HEK293 (cell line): ENCODE measurements around the gene FNDC1.

Experiments used
- GLI2 ChIP-seq: fragments of 450-650 bp; formaldehyde crosslinking; IDR thresholded peaks from 2 replicates; pipeline ENCODE4; 2017; ENCODE audit warnings: missing biosample characterization, missing genetic modification characterization, low read depth, borderline replicate concordance
- GLI4 ChIP-seq: fragments of 450-650 bp; formaldehyde crosslinking; IDR thresholded peaks from 2 replicates; pipeline ENCODE4 v1.5.1; 2016; ENCODE audit warnings: missing biosample characterization, missing genetic modification characterization
- HOXA7 ChIP-seq: sonication (generic); formaldehyde crosslinking; IDR thresholded peaks from 2 replicates; pipeline ENCODE4 v1.8.1; 2022; ENCODE audit warnings: missing genetic modification reagents, borderline replicate concordance
- HOXD13 ChIP-seq: sonication (generic); formaldehyde crosslinking; IDR thresholded peaks from 2 replicates; pipeline ENCODE4 v1.8.0; 2022; ENCODE audit warnings: missing genetic modification reagents, borderline replicate concordance
- MYNN ChIP-seq: fragments of 450-650 bp; formaldehyde crosslinking; IDR thresholded peaks from 2 replicates; pipeline ENCODE4 v1.5.1; 2016; ENCODE audit warnings: missing biosample characterization, missing genetic modification characterization, borderline replicate concordance
- OSR2 ChIP-seq: fragments of 450-650 bp; formaldehyde crosslinking; IDR thresholded peaks from 2 replicates; pipeline ENCODE4 v1.5.1; 2016; ENCODE audit warnings: missing biosample characterization, missing genetic modification characterization
- OVOL3 ChIP-seq: fragments of 450-650 bp; formaldehyde crosslinking; IDR thresholded peaks from 2 replicates; pipeline ENCODE4 v1.5.1; 2016; ENCODE audit warnings: missing biosample characterization, missing genetic modification characterization
- PRDM6 ChIP-seq: fragments of 450-650 bp; formaldehyde crosslinking; IDR thresholded peaks from 2 replicates; pipeline ENCODE4 v1.5.1; 2017; ENCODE audit warnings: missing biosample characterization, missing genetic modification characterization
- RBAK ChIP-seq: fragments of 450-650 bp; formaldehyde crosslinking; IDR thresholded peaks from 2 replicates; pipeline ENCODE4 v1.5.1; 2016; ENCODE audit warnings: missing biosample characterization, missing genetic modification characterization
- SCRT1 ChIP-seq: fragments of 450-650 bp; formaldehyde crosslinking; IDR thresholded peaks from 2 replicates; pipeline ENCODE4 v1.5.1; 2016; ENCODE audit warnings: missing biosample characterization, missing genetic modification characterization, borderline replicate concordance
- YY2 ChIP-seq: fragments of 450-650 bp; formaldehyde crosslinking; IDR thresholded peaks from 2 replicates; pipeline ENCODE4 v1.5.1; 2016; ENCODE audit warnings: missing biosample characterization, missing genetic modification characterization
- ZBTB20 ChIP-seq: fragments of 450-650 bp; formaldehyde crosslinking; IDR thresholded peaks from 2 replicates; pipeline ENCODE4 v1.5.1; 2016; ENCODE audit warnings: missing biosample characterization, missing genetic modification characterization
- ZBTB8A ChIP-seq: fragments of 450-650 bp; formaldehyde crosslinking; IDR thresholded peaks from 2 replicates; pipeline ENCODE4 v1.5.1; 2016; ENCODE audit warnings: missing biosample characterization, missing genetic modification characterization
- ZFHX2 ChIP-seq: fragments of 450-650 bp; formaldehyde crosslinking; conservative IDR thresholded peaks from 2 replicates; pipeline ENCODE4 v1.5.1; 2016; ENCODE audit warnings: missing biosample characterization, missing genetic modification characterization
- ZFP69B ChIP-seq: fragments of 450-650 bp; formaldehyde crosslinking; IDR thresholded peaks from 2 replicates; pipeline ENCODE4 v1.5.1; 2016; ENCODE audit warnings: missing biosample characterization, missing genetic modification characterization
- ZNF114 ChIP-seq: fragments of 450-650 bp; formaldehyde crosslinking; IDR thresholded peaks from 2 replicates; pipeline ENCODE4 v1.5.0; 2017; ENCODE audit warnings: missing biosample characterization, missing genetic modification characterization
- ZNF133 ChIP-seq: fragments of 450-650 bp; formaldehyde crosslinking; IDR thresholded peaks from 2 replicates; pipeline ENCODE4 v1.5.1; 2016; ENCODE audit warnings: missing biosample characterization, missing genetic modification characterization
- ZNF138 ChIP-seq: fragments of 450-650 bp; formaldehyde crosslinking; IDR thresholded peaks from 2 replicates; pipeline ENCODE4 v1.5.1; 2016; ENCODE audit warnings: missing biosample characterization, missing genetic modification characterization, borderline replicate concordance
- ZNF169 ChIP-seq: fragments of 450-650 bp; formaldehyde crosslinking; IDR thresholded peaks from 2 replicates; pipeline ENCODE4 v1.5.1; 2016; ENCODE audit warnings: missing biosample characterization, missing genetic modification characterization
- ZNF214 ChIP-seq: fragments of 450-650 bp; formaldehyde crosslinking; IDR thresholded peaks from 2 replicates; pipeline ENCODE4 v1.5.1; 2017; ENCODE audit warnings: missing biosample characterization, mild to moderate bottlenecking, missing genetic modification characterization, borderline replicate concordance
- ZNF292 ChIP-seq: fragments of 450-650 bp; formaldehyde crosslinking; IDR thresholded peaks from 2 replicates; pipeline ENCODE4 v1.5.1; 2016; ENCODE audit warnings: low read depth, missing biosample characterization, missing genetic modification characterization, borderline replicate concordance
- ZNF514 ChIP-seq: fragments of 450-650 bp; formaldehyde crosslinking; IDR thresholded peaks from 2 replicates; pipeline ENCODE4 v1.5.1; 2016; ENCODE audit warnings: missing biosample characterization, missing genetic modification characterization
- ZNF518A ChIP-seq: fragments of 450-650 bp; formaldehyde crosslinking; conservative IDR thresholded peaks from 2 replicates; pipeline ENCODE4 v1.5.1; 2016; ENCODE audit warnings: low read depth, missing biosample characterization, missing genetic modification characterization
- ZNF521 ChIP-seq: fragments of 450-650 bp; formaldehyde crosslinking; IDR thresholded peaks from 2 replicates; pipeline ENCODE4 v1.5.1; 2017; ENCODE audit warnings: missing biosample characterization, mild to moderate bottlenecking, missing genetic modification characterization
- ZNF529 ChIP-seq: fragments of 450-650 bp; formaldehyde crosslinking; IDR thresholded peaks from 2 replicates; pipeline ENCODE4 v1.5.1; 2017; ENCODE audit warnings: missing genetic modification characterization, missing biosample characterization; ENCODE audit not compliant: insufficient replicate concordance
- ZNF530 ChIP-seq: fragments of 450-650 bp; formaldehyde crosslinking; IDR thresholded peaks from 2 replicates; pipeline ENCODE4 v1.5.1; 2016; ENCODE audit warnings: low read depth, missing biosample characterization, missing genetic modification characterization
- ZNF544 ChIP-seq: fragments of 450-650 bp; formaldehyde crosslinking; IDR thresholded peaks from 2 replicates; pipeline ENCODE4 v1.5.0; 2017; ENCODE audit warnings: missing biosample characterization, missing genetic modification characterization
- ZNF670 ChIP-seq: fragments of 450-650 bp; formaldehyde crosslinking; IDR thresholded peaks from 2 replicates; pipeline ENCODE4 v1.5.1; 2016; ENCODE audit warnings: missing biosample characterization, missing genetic modification characterization, low read depth
- ZNF677 ChIP-seq: fragments of 450-650 bp; IDR thresholded peaks from 2 replicates; pipeline ENCODE4 v1.5.0; 2018; ENCODE audit warnings: missing biosample characterization, mild to moderate bottlenecking, missing genetic modification characterization, moderate library complexity
- ZNF707 ChIP-seq: fragments of 450-650 bp; formaldehyde crosslinking; IDR thresholded peaks from 2 replicates; pipeline ENCODE4 v1.5.1; 2016; ENCODE audit warnings: missing biosample characterization, missing genetic modification characterization
- ZNF768 ChIP-seq: fragments of 450-650 bp; formaldehyde crosslinking; IDR thresholded peaks from 2 replicates; pipeline ENCODE4 v1.5.1; 2018; ENCODE audit warnings: missing biosample characterization, mild to moderate bottlenecking, missing genetic modification characterization
- ZNF776 ChIP-seq: fragments of 450-650 bp; formaldehyde crosslinking; IDR thresholded peaks from 2 replicates; pipeline ENCODE4 v1.5.0; 2017; ENCODE audit warnings: missing biosample characterization, missing genetic modification characterization, borderline replicate concordance
- ZNF785 ChIP-seq: fragments of 450-650 bp; formaldehyde crosslinking; IDR thresholded peaks from 2 replicates; pipeline ENCODE4 v1.5.1; 2016; ENCODE audit warnings: missing biosample characterization, missing genetic modification characterization
- ZNF837 ChIP-seq: fragments of 450-650 bp; formaldehyde crosslinking; IDR thresholded peaks from 2 replicates; pipeline ENCODE4 v1.5.1; 2016; ENCODE audit warnings: missing biosample characterization, missing genetic modification characterization
- ZNF843 ChIP-seq: fragments of 450-650 bp; formaldehyde crosslinking; IDR thresholded peaks from 2 replicates; pipeline ENCODE4 v1.5.1; 2016; ENCODE audit warnings: missing biosample characterization, missing genetic modification characterization
- TF ChIP-seq, protein P1 (sequence below): IDR thresholded peaks from 2 replicates; pipeline ENCODE4 v1.6.1; 2011; ENCODE audit warnings: mild to moderate bottlenecking, low read depth, low read length, borderline replicate concordance

The FNDC1 gene

GRCh38 chr6:159252955-159253508, 83.8 kb downstream of the FNDC1 start (continued):
- no peak for TF ChIP-seq ZNF214
- TF ChIP-seq, protein P1, sequence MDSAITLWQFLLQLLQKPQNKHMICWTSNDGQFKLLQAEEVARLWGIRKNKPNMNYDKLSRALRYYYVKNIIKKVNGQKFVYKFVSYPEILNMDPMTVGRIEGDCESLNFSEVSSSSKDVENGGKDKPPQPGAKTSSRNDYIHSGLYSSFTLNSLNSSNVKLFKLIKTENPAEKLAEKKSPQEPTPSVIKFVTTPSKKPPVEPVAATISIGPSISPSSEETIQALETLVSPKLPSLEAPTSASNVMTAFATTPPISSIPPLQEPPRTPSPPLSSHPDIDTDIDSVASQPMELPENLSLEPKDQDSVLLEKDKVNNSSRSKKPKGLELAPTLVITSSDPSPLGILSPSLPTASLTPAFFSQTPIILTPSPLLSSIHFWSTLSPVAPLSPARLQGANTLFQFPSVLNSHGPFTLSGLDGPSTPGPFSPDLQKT: no peak
- TF ChIP-seq OSR2 (tag by site-specific recombination): peak; percentile 84
- TF ChIP-seq PRDM6 (tag by site-specific recombination): no peak
- TF ChIP-seq RBAK (tag by site-specific recombination): no peak
- 0 out of 2 replicates have a peak, but pooled peaks have one; percentile 29 for TF ChIP-seq ZNF785 (tag by site-specific recombination)
- no peak for TF ChIP-seq YY2 (tag by site-specific recombination)
- peak; percentile 78 for TF ChIP-seq ZBTB8A (tag by site-specific recombination)
- no peak for TF ChIP-seq ZNF529 (tag by site-specific recombination)
- no peak for TF ChIP-seq ZNF670 (tag by site-specific recombination)
- TF ChIP-seq ZNF133 (tag by site-specific recombination): no peak
- TF ChIP-seq ZNF837 (tag by site-specific recombination): no peak
- no peak for TF ChIP-seq ZNF776 (tag by site-specific recombination)
- peak; percentile 85; the same call in 1 of the 2 replicates for TF ChIP-seq GLI2 (tag by site-specific recombination)
- no peak for TF ChIP-seq GLI4 (tag by site-specific recombination)
- TF ChIP-seq ZNF292 (tag by site-specific recombination): no peak
- TF ChIP-seq ZFP69B: peak; percentile 77
- no peak for TF ChIP-seq SCRT1 (tag by site-specific recombination)
- TF ChIP-seq MYNN (tag by site-specific recombination): no peak
- TF ChIP-seq ZNF707 (tag by site-specific recombination): no peak
- no peak for TF ChIP-seq ZNF530 (tag by site-specific recombination)
- no peak for TF ChIP-seq HOXD13 (CRISPR knock-in tag)
- no peak for TF ChIP-seq ZNF768 (tag by site-specific recombination)
- TF ChIP-seq ZBTB20 (tag by site-specific recombination): peak; percentile 82
- no peak for TF ChIP-seq ZNF521
- peak; percentile 43 for TF ChIP-seq ZNF518A
- no peak for TF ChIP-seq ZNF514
- no peak for TF ChIP-seq ZNF677 (tag by site-specific recombination)
- no peak for TF ChIP-seq ZFHX2 (tag by site-specific recombination)
- TF ChIP-seq ZNF114 (tag by site-specific recombination): no peak
- TF ChIP-seq ZNF138 (tag by site-specific recombination): no peak
- TF ChIP-seq ZNF169 (tag by site-specific recombination): no peak
- TF ChIP-seq OVOL3 (tag by site-specific recombination): peak; percentile 49; the same call in 1 of the 2 replicates
- TF ChIP-seq HOXA7: no peak
- no peak for TF ChIP-seq ZNF544
- TF ChIP-seq ZNF843: peak; percentile 93
